KBM-7 (cell line): ENCODE measurements around the gene SCRT2.
A peak's percentile ranks its signal among the peaks of the same experiment; 100 is the strongest.
"Not testable (repeated sequence)": the region's sequence is repeated elsewhere in the genome, so short reads cannot be mapped to it uniquely, and the experiment has no call there.

Experiments
- DNase-seq: peaks from one replicate; pipeline ENCODE4 v3.0.0-alpha.2; 2015
- in situ Hi-C: fragments of 300-500 bp; cut with MboI; formaldehyde crosslinking; loops from 2 replicates; pipeline ENCODE4 v1.14.3; 2020; ENCODE audit warnings: low sequenced_read_pairs, low pct_unique_long_range_greater_than_20kb, mixed read lengths

Gene SCRT2

GRCh38 chr20:675453-676314 is at the start of gene SCRT2:
Gene SCRT2 (minus strand): TSS chr20:675802. CDS start chr20:675601, 201 bp downstream.
- in situ Hi-C loops, result no loop called here
- peak; percentile 58 for DNase-seq

GRCh38 chr20:724797-725196 is 49.2 kb upstream of the SCRT2 start:
- in situ Hi-C loops, result not testable (repeated sequence)

GRCh38 chr20:723756-724155 is 48.2 kb upstream of the SCRT2 start:
- in situ Hi-C loops, result no loop called here
- DNase-seq, result no peak

More at GRCh38 chr20:724797-725196, 49.2 kb upstream of the SCRT2 start:
- not testable (repeated sequence) for DNase-seq

GRCh38 chr20:722822-723644 is 47.4 kb upstream of the SCRT2 start:
- DNase-seq, result no peak
- in situ Hi-C loops, result no loop called here

GRCh38 chr20:721876-722275 is 46.3 kb upstream of the SCRT2 start:
- no peak for DNase-seq
- in situ Hi-C loops, result no loop called here

GRCh38 chr20:719816-720215 is 44.2 kb upstream of the SCRT2 start:
- in situ Hi-C loops, result no loop called here
- DNase-seq, result no peak

GRCh38 chr20:719068-719467 is 43.5 kb upstream of the SCRT2 start:
- in situ Hi-C loops, result no loop called here
- no peak for DNase-seq

GRCh38 chr20:717832-718231 is 42.2 kb upstream of the SCRT2 start:
- in situ Hi-C loops, result no loop called here
- no peak for DNase-seq

GRCh38 chr20:717271-717670 is 41.7 kb upstream of the SCRT2 start:
- DNase-seq, result no peak
- in situ Hi-C loops, result no loop called here

GRCh38 chr20:714453-714852 is 38.9 kb upstream of the SCRT2 start:
- no peak for DNase-seq
- in situ Hi-C loops, result no loop called here

- DNase-seq, result no peak
- in situ Hi-C loops, result no loop called here
These were observed 36.0 kb upstream of the SCRT2 start for GRCh38 chr20:711576-711975.

- in situ Hi-C loops, result no loop called here
These were observed 35.3 kb upstream of the SCRT2 start for GRCh38 chr20:710780-711450.

GRCh38 chr20:709991-710779 is 34.6 kb upstream of the SCRT2 start:
- in situ Hi-C loops, result no loop called here
- no peak for DNase-seq

More at GRCh38 chr20:710780-711450, 35.3 kb upstream of the SCRT2 start:
- DNase-seq, result no peak

GRCh38 chr20:709423-709822 is 33.8 kb upstream of the SCRT2 start:
- no peak for DNase-seq
- in situ Hi-C loops, result no loop called here

- in situ Hi-C loops, result no loop called here
- DNase-seq, result no peak
These were observed 33.4 kb upstream of the SCRT2 start for GRCh38 chr20:708956-709355.

- DNase-seq, result no peak
- in situ Hi-C loops, result no loop called here
These were observed 32.0 kb upstream of the SCRT2 start for GRCh38 chr20:707451-708110.

- DNase-seq, result no peak
- in situ Hi-C loops, result no loop called here
These were observed 30.8 kb upstream of the SCRT2 start for GRCh38 chr20:706366-706885.

- DNase-seq, result no peak
- in situ Hi-C loops, result no loop called here
These were observed 29.1 kb upstream of the SCRT2 start for GRCh38 chr20:704726-705125.
